Uterus (tissue), 2 donors: Measurements from ENCODE around the gene CLIC3.

ENCODE experiments used
- POLR2A ChIP-seq, 2 donors: fragments of 450-650 bp; IDR thresholded peaks; one replicate each; pipeline ENCODE4 v1.6.1; 2016; ENCODE audit warnings: antibody characterized with exemption in 2 of 2, mild to moderate bottlenecking in 1 of 2, moderate library complexity in 1 of 2
- TF ChIP-seq, protein P1 (sequence below), 4 experiments: fragments of 200-600 bp in 2 of 4; fragments of 450-650 bp in 2 of 4; sonication (generic) in 2 of 4; IDR thresholded peaks; one replicate each; pipeline ENCODE4 v1.5.1; 2016 to 2019; ENCODE audit warnings: antibody characterized with exemption in 4 of 4, mild to moderate bottlenecking in 2 of 4, moderate library complexity in 1 of 4

DNA sequence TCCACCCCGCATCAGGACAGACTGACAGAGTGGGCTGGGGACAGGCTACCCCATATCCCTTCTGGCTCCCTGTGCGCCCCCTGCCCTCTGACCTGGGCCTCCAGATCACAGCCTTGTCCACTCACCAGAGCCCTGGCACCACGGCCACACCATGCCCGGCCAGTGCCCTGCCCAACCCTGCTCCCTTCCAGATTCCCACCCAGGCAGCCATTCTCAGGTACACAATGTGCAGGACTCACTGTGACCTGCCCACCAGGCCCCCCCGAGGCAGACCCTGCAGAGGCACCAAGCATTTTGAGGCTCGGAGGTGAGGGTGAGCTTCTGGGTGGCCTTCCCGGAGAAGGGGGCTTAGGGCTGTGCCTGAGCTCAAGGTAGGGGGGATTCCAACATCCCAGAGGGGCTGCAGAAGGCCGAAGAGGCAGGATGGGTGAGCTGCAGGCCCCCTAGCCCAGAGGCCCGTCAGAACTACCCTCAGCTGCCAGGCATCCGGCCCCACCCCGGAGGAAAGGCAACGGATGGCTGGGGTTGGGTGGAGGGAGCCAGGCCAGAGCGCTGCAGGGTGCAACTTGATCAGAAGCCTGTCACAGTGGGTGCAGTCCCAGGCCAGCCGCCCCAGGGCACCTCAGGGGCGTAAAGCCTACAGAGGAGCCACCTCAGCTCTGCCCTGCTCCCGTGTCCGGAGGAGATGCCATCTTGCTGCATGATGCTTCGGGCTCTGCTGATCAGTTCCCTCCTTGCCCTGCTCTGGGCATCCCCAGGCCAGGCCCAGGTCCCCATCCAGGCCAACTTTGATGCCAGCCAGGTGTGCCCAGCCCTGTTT lies 13.9 kb downstream of the CLIC3 start, which contains the start of gene LCNL1:
- no peak for TF ChIP-seq POLR2A (IDR thresholded peaks at IDR 0.05)
- TF ChIP-seq, protein P1, sequence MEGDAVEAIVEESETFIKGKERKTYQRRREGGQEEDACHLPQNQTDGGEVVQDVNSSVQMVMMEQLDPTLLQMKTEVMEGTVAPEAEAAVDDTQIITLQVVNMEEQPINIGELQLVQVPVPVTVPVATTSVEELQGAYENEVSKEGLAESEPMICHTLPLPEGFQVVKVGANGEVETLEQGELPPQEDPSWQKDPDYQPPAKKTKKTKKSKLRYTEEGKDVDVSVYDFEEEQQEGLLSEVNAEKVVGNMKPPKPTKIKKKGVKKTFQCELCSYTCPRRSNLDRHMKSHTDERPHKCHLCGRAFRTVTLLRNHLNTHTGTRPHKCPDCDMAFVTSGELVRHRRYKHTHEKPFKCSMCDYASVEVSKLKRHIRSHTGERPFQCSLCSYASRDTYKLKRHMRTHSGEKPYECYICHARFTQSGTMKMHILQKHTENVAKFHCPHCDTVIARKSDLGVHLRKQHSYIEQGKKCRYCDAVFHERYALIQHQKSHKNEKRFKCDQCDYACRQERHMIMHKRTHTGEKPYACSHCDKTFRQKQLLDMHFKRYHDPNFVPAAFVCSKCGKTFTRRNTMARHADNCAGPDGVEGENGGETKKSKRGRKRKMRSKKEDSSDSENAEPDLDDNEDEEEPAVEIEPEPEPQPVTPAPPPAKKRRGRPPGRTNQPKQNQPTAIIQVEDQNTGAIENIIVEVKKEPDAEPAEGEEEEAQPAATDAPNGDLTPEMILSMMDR (IDR thresholded peaks at IDR 0.05) = no peak
